ENCODE measurements around the gene CAMTA1. TPM values are rescaled to one million over a fixed set of nuclear protein-coding genes. Genes with fewer than 3 reads are reported as not detected.
"Not testable (repeated sequence)": the region's sequence is repeated elsewhere in the genome, so short reads cannot be mapped to it uniquely, and the experiment has no call there.

The CAMTA1 gene
- total RNA-seq, 1 donor from 2014 or later = 68.9 TPM

- DNase-seq (ENCODE audit: low read depth) = not testable (repeated sequence)
These were observed 25.0 kb downstream of the CAMTA1 start for GRCh38 chr1:6810146-6810734.

- DNase-seq (ENCODE audit: low read depth) = no peak
These were observed 26.3 kb downstream of the CAMTA1 start for GRCh38 chr1:6811583-6811982.

DNA sequence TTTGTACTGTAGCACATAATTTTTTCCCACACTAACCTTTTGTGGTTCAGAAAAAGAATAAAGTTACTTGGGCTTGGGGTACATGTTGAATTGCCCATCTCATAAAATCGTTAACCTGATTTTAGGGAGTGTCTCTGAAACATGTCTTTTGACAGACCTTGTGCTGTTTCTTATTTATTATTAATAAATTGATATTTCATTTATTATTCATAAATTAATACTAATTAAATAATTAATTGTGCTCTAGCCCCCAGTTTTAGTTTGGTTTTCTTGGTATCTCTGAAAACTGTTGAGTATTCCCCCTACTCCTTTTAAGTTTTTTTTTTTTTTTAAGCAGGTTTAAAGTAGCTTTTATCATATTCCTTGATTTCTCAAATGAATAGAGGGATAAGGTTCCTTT is 27.9 kb downstream of the CAMTA1 start:
- DNase-seq (ENCODE audit: low read depth) = no peak

GRCh38 chr1:6815726-6816125 is 30.5 kb downstream of the CAMTA1 start:
- no peak for DNase-seq (ENCODE audit: low read depth)

DNA sequence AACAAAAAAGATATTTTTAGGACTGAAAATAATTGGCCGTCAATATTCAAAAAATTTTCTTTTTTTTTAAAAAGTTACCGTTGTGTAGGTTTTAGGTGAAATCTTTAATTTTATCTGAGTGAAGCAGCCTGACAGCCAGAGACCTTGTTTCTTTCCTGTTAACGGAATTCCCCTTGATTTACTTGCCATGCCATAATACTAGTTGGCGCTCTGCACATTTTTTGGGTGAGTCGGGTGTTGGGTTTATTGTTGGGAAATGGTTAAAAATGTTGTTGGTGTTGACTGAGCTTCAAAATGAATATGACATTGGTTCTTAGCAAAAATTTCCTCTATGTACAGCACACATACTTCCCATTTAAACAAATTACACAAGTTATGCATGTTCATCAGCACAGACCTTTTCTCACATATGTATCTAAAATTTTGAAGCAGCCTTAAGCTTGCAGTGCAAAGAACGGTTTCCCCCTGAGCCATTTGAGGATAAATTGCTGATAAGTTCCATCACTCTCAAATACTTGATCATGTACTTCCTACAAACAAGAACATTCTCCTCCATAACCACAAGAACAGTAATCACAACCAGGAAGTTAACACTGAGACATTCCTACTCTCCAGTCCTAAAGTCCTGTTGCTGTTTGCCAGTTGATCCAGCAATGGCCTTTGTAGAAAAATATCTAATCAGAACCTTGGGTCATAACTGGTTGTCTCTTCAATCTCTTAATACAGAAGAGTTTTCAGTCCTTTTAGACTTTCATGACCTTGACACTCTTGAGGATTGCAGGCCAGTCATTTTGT is 34.2 kb downstream of the CAMTA1 start:
- no peak for DNase-seq (ENCODE audit: low read depth)

- no peak for DNase-seq (ENCODE audit: low read depth)
These were observed 35.6 kb downstream of the CAMTA1 start for GRCh38 chr1:6820899-6821298.

DNA sequence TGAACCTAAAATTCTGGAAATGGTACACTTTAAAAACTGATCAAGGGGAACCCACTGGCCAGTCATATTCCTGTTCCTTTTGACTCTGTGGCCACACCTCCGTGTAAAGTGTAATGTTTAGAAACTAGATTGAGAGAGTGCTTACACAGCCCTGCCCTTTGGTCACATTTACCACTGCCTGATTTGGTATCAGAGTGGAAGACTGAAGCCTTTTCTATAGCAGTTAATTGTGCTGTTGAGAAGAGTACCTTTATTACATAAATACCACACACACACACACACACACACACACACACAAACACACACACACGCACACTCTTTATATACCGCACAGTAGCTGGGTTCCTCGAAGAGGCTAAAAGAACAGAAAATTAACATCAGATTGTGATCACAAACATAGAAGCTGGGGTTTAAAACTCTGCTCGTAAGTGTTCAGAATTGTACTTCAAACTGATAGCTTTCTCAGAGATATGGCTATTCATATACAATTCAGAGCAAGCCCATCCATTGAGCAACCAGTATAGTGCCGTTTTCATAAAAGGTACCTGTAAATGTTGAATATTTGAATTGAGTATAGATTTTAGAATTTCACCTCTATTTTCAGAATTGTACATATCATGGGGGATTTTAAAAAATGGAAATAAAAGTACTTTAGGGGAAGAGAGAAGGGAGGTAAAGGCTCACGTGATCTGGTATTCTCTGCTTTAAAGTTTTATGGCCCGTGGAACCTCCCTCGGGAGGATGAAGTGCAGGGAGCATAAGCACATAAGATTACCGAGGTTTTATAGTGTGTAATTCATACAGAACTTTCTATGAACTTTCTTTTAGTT is 37.5 kb downstream of the CAMTA1 start:
- DNase-seq (ENCODE audit: low read depth) = no peak

DNA sequence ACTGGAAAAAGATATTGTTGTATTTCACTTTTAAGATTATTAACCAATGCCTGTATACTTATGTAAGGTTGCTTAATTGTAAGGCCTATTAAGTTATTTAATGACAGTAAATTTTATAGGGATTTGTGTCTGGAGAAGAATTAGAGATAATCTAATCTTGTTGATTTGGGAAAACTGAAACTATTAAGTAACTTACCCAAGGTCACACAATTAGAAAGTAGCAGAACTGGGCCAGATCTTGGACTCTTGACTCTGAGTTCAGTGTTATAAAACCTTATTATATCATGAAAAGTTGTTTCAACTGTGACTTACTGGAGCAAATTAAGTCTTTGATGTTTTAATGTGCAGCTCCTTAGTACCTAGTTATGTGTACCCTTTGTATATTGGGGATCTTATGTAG is 38.5 kb downstream of the CAMTA1 start:
- no peak for DNase-seq (ENCODE audit: low read depth)

- DNase-seq (ENCODE audit: low read depth) = no peak
These were observed 39.6 kb downstream of the CAMTA1 start for GRCh38 chr1:6824665-6825368.

DNA sequence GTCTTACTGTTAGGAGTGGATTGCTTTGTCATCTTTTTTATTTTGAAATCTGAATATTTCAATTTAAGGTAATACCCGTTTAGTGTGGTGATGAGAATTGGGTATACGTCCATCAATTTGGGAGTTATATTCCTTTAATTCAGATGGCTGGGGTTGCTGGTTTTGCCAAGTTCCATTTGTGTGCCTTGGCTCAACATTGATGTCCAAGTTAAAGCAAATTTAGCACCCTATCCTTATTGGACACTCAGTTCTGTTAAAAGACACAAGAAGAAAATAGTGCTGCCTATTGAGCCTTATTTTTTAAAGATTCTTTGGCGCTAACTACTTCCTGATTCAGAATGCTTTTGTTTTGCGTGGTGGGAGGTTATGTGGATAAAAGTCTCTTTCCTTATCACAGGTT is 40.6 kb downstream of the CAMTA1 start:
- no peak for DNase-seq (ENCODE audit: low read depth)

GRCh38 chr1:6827079-6827478 is 41.8 kb downstream of the CAMTA1 start:
- DNase-seq (ENCODE audit: low read depth) = no peak

GRCh38 chr1:6827630-6828165 is 42.4 kb downstream of the CAMTA1 start:
- no peak for DNase-seq (ENCODE audit: low read depth)

DNA sequence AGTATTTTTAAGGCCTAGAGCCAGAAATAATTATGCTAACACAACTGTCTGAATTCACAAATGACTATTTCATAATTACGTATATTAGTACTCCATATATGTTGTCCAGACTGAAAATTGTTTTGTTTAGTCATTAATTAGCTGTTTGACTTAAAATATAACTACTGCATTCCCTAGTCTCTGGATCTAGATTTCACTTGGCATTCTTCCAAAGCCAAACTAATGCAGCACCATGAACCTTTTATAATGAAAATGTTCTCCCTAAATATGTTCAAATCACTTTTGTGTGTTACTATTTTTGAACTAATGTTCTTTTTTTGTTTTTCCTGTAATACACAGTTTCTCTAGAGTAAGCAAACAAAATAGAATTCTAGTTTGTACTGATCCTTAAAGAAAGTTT is 46.1 kb downstream of the CAMTA1 start:
- DNase-seq (ENCODE audit: low read depth) = peak; percentile 2

- DNase-seq (ENCODE audit: low read depth) = not testable (repeated sequence)
These were observed 46.8 kb downstream of the CAMTA1 start for GRCh38 chr1:6832006-6832405.

- DNase-seq (ENCODE audit: low read depth) = no peak
These were observed 47.4 kb downstream of the CAMTA1 start for GRCh38 chr1:6832531-6833188.

DNA sequence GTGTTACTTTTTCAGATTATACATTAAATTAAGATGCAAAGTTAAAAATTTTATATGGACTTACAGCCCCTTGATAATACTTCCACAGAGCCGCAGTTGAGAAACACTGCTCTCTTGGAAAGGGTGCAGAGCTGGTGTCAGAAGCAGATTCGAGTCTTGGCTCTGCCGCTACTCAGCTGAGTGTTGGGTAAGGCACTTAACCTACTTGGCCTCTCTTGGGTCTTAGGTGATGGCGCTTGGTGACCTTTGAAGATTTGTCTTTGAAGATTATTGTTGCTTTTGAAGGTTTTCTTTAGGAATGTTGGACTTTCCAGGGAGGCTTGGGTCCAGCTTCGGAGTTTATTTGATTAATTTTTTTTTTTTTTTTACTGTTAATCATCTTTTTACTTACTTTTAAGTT is 48.5 kb downstream of the CAMTA1 start:
- no peak for DNase-seq (ENCODE audit: low read depth)

- DNase-seq (ENCODE audit: low read depth) = no peak
These were observed 49.1 kb downstream of the CAMTA1 start for GRCh38 chr1:6834366-6834765.

GRCh38 chr1:6835139-6835538 is 49.9 kb downstream of the CAMTA1 start:
- no peak for DNase-seq (ENCODE audit: low read depth)

GRCh38 chr1:6842301-6842700 is 57.0 kb downstream of the CAMTA1 start:
- no peak for DNase-seq (ENCODE audit: low read depth)

GRCh38 chr1:6845786-6846185 is 60.5 kb downstream of the CAMTA1 start:
- DNase-seq (ENCODE audit: low read depth) = not testable (repeated sequence)

DNA sequence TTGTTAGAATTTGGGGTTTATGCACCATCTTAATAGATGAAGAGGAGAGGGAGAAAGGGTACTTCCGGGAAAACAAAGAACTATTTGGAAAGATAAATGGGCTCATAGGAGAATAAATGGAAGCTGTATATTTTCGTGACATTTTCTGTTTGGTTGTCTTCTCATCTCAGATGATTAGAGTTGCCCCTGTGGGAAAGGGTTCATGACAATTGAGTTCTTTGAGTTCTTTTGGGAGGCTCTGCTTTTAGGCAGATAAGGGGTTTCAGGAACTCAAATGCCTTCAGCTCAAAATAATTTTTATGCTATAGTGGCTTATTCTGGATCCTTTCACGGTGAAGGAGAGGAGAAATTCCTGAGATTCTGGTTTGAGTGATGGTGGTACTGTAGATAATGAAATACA is 63.6 kb downstream of the CAMTA1 start:
- DNase-seq (ENCODE audit: low read depth) = no peak

Measured in myocyte (in vitro differentiated cells).